ENCODE data around the gene TMEM61.

TMEM61 gene

DNA sequence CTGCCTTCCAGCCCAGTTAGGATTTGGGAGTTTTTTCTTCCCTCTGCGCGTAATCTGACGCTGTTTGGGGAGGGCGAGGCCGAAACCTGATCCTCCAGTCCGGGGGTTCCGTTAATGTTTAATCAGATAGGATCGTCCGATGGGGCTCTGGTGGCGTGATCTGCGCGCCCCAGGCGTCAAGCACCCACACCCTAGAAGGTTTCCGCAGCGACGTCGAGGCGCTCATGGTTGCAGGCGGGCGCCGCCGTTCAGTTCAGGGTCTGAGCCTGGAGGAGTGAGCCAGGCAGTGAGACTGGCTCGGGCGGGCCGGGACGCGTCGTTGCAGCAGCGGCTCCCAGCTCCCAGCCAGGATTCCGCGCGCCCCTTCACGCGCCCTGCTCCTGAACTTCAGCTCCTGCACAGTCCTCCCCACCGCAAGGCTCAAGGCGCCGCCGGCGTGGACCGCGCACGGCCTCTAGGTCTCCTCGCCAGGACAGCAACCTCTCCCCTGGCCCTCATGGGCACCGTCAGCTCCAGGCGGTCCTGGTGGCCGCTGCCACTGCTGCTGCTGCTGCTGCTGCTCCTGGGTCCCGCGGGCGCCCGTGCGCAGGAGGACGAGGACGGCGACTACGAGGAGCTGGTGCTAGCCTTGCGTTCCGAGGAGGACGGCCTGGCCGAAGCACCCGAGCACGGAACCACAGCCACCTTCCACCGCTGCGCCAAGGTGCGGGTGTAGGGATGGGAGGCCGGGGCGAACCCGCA is 59.1 kb downstream of the TMEM61 start, which contains the start of gene PCSK9:
TSS of gene PCSK9 (plus strand) at position 207 of the 741 bp plus-strand sequence. CDS start at position 497, 290 bp downstream.
- peak; percentile 50 for DNase-seq (ENCODE audit: low spot score)

DNA sequence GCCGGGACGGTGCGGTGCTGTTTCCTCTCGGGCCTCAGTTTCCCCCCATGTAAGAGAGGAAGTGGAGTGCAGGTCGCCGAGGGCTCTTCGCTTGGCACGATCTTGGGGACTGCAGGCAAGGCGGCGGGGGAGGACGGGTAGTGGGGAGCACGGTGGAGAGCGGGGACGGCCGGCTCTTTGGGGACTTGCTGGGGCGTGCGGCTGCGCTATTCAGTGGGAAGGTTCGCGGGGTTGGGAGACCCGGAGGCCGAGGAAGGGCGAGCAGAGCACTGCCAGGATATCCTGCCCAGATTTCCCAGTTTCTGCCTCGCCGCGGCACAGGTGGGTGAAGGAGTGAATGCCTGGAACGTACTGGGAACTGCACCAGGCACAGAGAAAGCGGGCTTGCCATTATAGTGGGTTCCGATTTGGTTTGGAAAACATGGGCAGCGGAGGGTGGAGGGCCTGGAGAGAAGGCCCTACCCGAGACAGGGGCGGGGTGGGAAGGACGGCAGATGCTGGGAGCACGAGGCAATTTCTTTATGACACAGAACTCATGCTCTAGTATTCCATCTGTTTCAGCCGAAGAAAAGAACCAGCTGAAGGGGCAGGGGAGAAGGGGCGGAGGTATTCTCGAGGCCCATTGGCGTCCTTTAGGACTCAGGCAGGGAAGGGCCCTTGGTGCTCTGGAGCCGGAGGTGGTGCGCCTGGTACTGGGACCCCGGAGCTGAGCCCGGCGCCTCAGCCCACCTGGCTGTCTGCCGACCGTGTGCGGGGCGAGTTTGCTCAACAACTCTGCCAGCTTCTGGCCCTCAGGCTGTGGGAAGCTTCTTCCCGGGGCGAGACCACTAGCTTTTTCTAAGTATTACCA is 59.9 kb downstream of the TMEM61 start:
- DNase-seq (ENCODE audit: low spot score), result no peak

DNA sequence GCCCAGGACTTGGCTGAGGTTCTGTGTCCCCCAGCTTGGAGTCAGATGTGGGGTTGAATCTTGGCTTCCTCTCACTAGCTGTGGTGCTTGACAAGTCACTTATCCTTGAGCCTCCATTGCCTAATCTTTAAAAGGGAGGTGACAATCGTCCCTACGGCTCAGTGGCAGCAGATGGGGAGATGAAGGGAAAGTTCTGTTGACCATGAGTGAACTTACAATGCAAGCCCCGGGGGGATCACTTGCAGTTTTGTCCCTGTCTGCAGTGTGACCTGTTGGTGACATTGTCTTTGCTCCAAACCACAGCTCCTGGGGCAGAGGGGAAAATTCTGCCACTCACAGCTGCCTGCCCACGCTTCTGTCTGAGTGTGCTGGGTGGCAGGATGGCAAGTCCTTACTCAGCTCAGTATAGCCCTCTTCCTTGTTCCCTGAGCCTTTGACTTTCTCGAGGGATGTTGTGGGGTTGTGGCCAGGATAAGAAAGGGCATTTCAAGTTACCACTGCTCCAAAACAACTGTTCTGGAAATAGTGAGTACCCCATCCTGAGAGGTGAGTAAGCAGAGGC is 60.6 kb downstream of the TMEM61 start:
- no peak for DNase-seq (ENCODE audit: low spot score)

DNA sequence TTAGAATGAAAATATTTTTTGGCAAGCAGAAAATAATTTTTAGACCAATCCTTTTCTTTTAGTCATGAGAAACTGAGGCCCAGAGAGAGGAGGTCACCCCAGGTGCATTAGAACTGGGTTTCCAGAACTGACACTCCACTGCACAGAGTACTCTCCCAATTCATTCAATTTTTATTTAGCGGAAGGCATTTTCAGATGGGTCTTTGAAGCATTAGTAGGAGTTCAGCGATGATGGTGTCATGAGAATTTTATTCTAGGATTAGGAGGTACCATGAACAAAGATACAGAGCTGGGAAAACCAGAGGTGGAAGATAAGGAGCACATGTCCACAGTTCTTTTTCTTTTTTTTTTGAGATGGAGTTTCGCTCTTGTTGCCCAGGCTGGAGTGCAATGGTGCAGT is 61.2 kb downstream of the TMEM61 start:
- DNase-seq (ENCODE audit: low spot score), result no peak
